HepG2 (cell line): ENCODE data around the gene CD320. TPM values are rescaled to one million over a fixed set of nuclear protein-coding genes. Genes with fewer than 3 reads are reported as not detected.

ENCODE experiments used
- ARNTL ChIP-seq: sonication (generic); formaldehyde crosslinking; IDR thresholded peaks from 2 replicates; pipeline ENCODE4 v1.4.0; 2020; ENCODE audit warnings: mild to moderate bottlenecking, missing genetic modification reagents
- CEBPG ChIP-seq: IDR thresholded peaks from 2 replicates; pipeline ENCODE4 v1.6.1; 2016
- DMAP1 ChIP-seq: IDR thresholded peaks from 2 replicates; pipeline ENCODE4 v1.6.1; 2016
- ESRRA ChIP-seq: sonication (generic); formaldehyde crosslinking; IDR thresholded peaks from 2 replicates; pipeline ENCODE4 v1.5.1; 2020; ENCODE audit warnings: mild to moderate bottlenecking, low read depth, missing genetic modification reagents
- FOSL2 ChIP-seq: sonication (generic); formaldehyde crosslinking; IDR thresholded peaks from 2 replicates; pipeline ENCODE4 v1.4.0; 2020; ENCODE audit warnings: missing genetic modification reagents
- FOXA1 ChIP-seq, 2 experiments: fragments of 450-650 bp in 1 of 2; sonication (generic) in 1 of 2; formaldehyde crosslinking in 1 of 2; IDR thresholded peaks; 2 replicates each; pipeline versions ENCODE4 v1.4.0 to v1.6.1; 2016 to 2020; ENCODE audit warnings: missing genetic modification reagents in 1 of 2
- KMT2A ChIP-seq: sonication (generic); formaldehyde crosslinking; IDR thresholded peaks from 2 replicates; pipeline ENCODE4 v1.4.0; 2020; ENCODE audit warnings: missing genetic modification reagents
- MIXL1 ChIP-seq: IDR thresholded peaks from 2 replicates; pipeline ENCODE4 v1.6.1; 2016
- PPARG ChIP-seq: conservative IDR thresholded peaks from 2 replicates; pipeline ENCODE4 v1.6.1; 2016; ENCODE audit warnings: missing biosample characterization, missing genetic modification reagents
- RAD51 ChIP-seq: fragments of 450-650 bp; IDR thresholded peaks from 2 replicates; pipeline ENCODE4 v1.6.1; 2016; ENCODE audit warnings: borderline replicate concordance
- TCF7L2 ChIP-seq: IDR thresholded peaks from 2 replicates; pipeline ENCODE4 v1.6.1; 2011; ENCODE audit warnings: mild to moderate bottlenecking, low read depth, low read length, moderate library complexity
- TOE1 ChIP-seq: sonication (generic); formaldehyde crosslinking; IDR thresholded peaks from 2 replicates; pipeline ENCODE4 v1.4.0; 2020; ENCODE audit warnings: mild to moderate bottlenecking, missing genetic modification reagents
- ZBTB7A ChIP-seq: sonication (generic); formaldehyde crosslinking; IDR thresholded peaks from 2 replicates; pipeline ENCODE4 v1.8.0; 2022; ENCODE audit warnings: mild to moderate bottlenecking, missing genetic modification reagents
- ZKSCAN1 ChIP-seq: fragments of 150-350 bp; IDR thresholded peaks from 2 replicates; pipeline ENCODE4 v1.6.1; 2014; ENCODE audit warnings: low read length
- ZMAT3 ChIP-seq: sonication (generic); formaldehyde crosslinking; conservative IDR thresholded peaks from 2 replicates; pipeline ENCODE4 v1.7.0; 2021; ENCODE audit warnings: missing genetic modification reagents
- ZNF451 ChIP-seq: sonication (generic); formaldehyde crosslinking; IDR thresholded peaks from 2 replicates; pipeline ENCODE4 v1.5.0; 2020; ENCODE audit warnings: mild to moderate bottlenecking, missing genetic modification reagents
- ZNF629 ChIP-seq: sonication (generic); formaldehyde crosslinking; conservative IDR thresholded peaks from 2 replicates; pipeline ENCODE4 v1.5.0; 2020; ENCODE audit warnings: missing genetic modification reagents
- ZNF703 ChIP-seq: sonication (generic); formaldehyde crosslinking; IDR thresholded peaks from 2 replicates; pipeline ENCODE4 v1.5.1; 2020; ENCODE audit warnings: missing genetic modification reagents, mild to moderate bottlenecking, moderate library complexity, borderline replicate concordance
- ZNF768 ChIP-seq: sonication (generic); formaldehyde crosslinking; IDR thresholded peaks from 2 replicates; pipeline ENCODE4 v1.4.0; 2020; ENCODE audit warnings: missing genetic modification reagents
- ZNF850 ChIP-seq: sonication (generic); formaldehyde crosslinking; conservative IDR thresholded peaks from 2 replicates; pipeline ENCODE4 v1.9.0; 2021; ENCODE audit warnings: mild to moderate bottlenecking, missing genetic modification reagents
- ZSCAN29 ChIP-seq: sonication (generic); formaldehyde crosslinking; conservative IDR thresholded peaks from 2 replicates; pipeline ENCODE4 v1.4.0; 2020; ENCODE audit warnings: mild to moderate bottlenecking, missing genetic modification reagents
- polyA plus RNA-seq, 8 experiments: library from polyadenylated mRNA; depleted of rRNA in 3 of 8; stranded (reverse) in 7 of 8; unstranded in 1 of 8; fragments of >200 nt; fragmentation: Illumina TruSeq in 4 of 8; extraction: Trizol in 4 of 8; gene quantifications; 2 replicates each; pipeline versions ENCODE4 v1.2.1 to v1.2.3, GENCODE V29; 2011 to 2016; ENCODE audit warnings: low read depth in 4 of 8, missing spikeins in 1 of 8, mixed read lengths in 1 of 8; ENCODE audit not compliant: insufficient read depth in 1 of 8
- total RNA-seq, 5 experiments: library from RNA; depleted of rRNA; stranded (reverse); fragments of >200 nt; fragmentation: Illumina TruSeq; extraction: Trizol; gene quantifications; 2 replicates each; pipeline ENCODE4 v1.2.3, GENCODE V29; 2016; ENCODE audit warnings: low read depth in 1 of 5
- TF ChIP-seq, protein P1 (sequence below): sonication (generic); formaldehyde crosslinking; IDR thresholded peaks from 2 replicates; pipeline ENCODE4 v1.5.1; 2020; ENCODE audit warnings: missing genetic modification reagents, mild to moderate bottlenecking, borderline replicate concordance
- TF ChIP-seq, protein P2 (sequence below): sonication (generic); formaldehyde crosslinking; IDR thresholded peaks from 2 replicates; pipeline ENCODE4 v1.4.0; 2020; ENCODE audit warnings: missing genetic modification reagents
- TF ChIP-seq, protein P3 (sequence below): sonication (generic); formaldehyde crosslinking; IDR thresholded peaks from 2 replicates; pipeline ENCODE4 v1.4.0; 2020; ENCODE audit warnings: mild to moderate bottlenecking, missing genetic modification reagents, borderline replicate concordance

Gene CD320
- total and polyA plus RNA-seq, 2 of the 13 experiments (the other 11 are each of a cell fraction or from before 2014, with no cell fraction given): 83.1 to 99.9 TPM

DNA sequence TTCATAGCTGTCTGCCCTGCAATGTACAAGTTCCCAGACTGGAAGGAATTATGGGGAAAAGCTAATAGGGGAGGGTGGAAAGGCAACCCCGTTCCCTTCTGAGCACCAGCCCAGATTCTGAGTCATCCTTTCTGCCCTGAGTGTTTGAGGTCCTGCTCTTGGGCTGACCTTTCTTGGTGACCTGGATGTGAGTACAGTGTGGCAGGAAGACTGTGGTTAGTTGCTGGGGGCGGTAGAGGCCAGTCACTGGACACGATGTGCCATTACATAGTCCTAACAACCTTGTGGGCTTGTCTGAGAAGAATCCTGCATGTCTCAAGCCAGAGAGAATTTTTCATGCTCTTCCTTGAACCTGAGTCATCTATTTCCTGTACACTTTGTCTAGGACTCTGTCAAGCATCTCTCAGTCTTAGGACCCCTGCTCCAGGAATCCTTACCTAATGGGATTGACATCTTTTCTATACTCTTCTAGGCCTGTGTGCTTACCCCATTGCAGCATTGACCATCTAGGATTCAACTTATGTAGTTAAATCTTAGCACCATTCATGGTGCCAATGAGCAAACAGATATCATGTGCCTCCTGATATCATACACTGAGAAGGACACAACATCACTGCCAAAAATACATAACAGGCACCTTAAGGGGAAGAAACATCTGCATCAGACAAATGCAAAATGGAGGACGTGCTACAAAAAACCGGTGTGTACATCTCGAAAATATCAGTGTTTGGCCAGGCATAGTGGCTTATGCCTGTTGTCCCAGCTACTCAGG, 47.7 kb upstream of the CD320 start (continued):
- TF ChIP-seq, protein P1, sequence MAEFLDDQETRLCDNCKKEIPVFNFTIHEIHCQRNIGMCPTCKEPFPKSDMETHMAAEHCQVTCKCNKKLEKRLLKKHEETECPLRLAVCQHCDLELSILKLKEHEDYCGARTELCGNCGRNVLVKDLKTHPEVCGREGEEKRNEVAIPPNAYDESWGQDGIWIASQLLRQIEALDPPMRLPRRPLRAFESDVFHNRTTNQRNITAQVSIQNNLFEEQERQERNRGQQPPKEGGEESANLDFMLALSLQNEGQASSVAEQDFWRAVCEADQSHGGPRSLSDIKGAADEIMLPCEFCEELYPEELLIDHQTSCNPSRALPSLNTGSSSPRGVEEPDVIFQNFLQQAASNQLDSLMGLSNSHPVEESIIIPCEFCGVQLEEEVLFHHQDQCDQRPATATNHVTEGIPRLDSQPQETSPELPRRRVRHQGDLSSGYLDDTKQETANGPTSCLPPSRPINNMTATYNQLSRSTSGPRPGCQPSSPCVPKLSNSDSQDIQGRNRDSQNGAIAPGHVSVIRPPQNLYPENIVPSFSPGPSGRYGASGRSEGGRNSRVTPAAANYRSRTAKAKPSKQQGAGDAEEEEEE (CRISPR knock-in tag): no peak
- TF ChIP-seq, protein P2, sequence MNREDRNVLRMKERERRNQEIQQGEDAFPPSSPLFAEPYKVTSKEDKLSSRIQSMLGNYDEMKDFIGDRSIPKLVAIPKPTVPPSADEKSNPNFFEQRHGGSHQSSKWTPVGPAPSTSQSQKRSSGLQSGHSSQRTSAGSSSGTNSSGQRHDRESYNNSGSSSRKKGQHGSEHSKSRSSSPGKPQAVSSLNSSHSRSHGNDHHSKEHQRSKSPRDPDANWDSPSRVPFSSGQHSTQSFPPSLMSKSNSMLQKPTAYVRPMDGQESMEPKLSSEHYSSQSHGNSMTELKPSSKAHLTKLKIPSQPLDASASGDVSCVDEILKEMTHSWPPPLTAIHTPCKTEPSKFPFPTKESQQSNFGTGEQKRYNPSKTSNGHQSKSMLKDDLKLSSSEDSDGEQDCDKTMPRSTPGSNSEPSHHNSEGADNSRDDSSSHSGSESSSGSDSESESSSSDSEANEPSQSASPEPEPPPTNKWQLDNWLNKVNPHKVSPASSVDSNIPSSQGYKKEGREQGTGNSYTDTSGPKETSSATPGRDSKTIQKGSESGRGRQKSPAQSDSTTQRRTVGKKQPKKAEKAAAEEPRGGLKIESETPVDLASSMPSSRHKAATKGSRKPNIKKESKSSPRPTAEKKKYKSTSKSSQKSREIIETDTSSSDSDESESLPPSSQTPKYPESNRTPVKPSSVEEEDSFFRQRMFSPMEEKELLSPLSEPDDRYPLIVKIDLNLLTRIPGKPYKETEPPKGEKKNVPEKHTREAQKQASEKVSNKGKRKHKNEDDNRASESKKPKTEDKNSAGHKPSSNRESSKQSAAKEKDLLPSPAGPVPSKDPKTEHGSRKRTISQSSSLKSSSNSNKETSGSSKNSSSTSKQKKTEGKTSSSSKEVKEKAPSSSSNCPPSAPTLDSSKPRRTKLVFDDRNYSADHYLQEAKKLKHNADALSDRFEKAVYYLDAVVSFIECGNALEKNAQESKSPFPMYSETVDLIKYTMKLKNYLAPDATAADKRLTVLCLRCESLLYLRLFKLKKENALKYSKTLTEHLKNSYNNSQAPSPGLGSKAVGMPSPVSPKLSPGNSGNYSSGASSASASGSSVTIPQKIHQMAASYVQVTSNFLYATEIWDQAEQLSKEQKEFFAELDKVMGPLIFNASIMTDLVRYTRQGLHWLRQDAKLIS (CRISPR knock-in tag): no peak
- TF ChIP-seq TOE1 (CRISPR knock-in tag) (no peak), FOXA1 (IDR thresholded peaks at IDR 0.05) (no peak), FOXA1 (CRISPR knock-in tag; IDR thresholded peaks at IDR 0.05) (no peak), MIXL1 (peak; percentile 53; the same call in 1 of the 2 replicates), ZNF451 (CRISPR knock-in tag) (no peak), DMAP1 (CRISPR knock-in tag) (no peak; the same call in 1 of the 2 replicates), PPARG (CRISPR knock-in tag) (0 out of 2 replicates have a peak, but pooled peaks have one; percentile 26), ZNF703 (no peak), RAD51 (no peak), CEBPG (CRISPR knock-in tag) (no peak), FOSL2 (CRISPR knock-in tag) (peak; percentile 97), ZNF850 (CRISPR knock-in tag) (no peak), ZMAT3 (no peak), ZNF768 (no peak), ZSCAN29 (CRISPR knock-in tag) (no peak), KMT2A (CRISPR knock-in tag) (no peak), ZNF629 (no peak), ESRRA (peak; percentile 84; the same call in 1 of the 2 replicates), TCF7L2 (no peak), ZKSCAN1 (no peak; the same call in 1 of the 2 replicates), ZBTB7A (CRISPR knock-in tag) (no peak), ARNTL (CRISPR knock-in tag) (no peak)
- TF ChIP-seq, protein P3, sequence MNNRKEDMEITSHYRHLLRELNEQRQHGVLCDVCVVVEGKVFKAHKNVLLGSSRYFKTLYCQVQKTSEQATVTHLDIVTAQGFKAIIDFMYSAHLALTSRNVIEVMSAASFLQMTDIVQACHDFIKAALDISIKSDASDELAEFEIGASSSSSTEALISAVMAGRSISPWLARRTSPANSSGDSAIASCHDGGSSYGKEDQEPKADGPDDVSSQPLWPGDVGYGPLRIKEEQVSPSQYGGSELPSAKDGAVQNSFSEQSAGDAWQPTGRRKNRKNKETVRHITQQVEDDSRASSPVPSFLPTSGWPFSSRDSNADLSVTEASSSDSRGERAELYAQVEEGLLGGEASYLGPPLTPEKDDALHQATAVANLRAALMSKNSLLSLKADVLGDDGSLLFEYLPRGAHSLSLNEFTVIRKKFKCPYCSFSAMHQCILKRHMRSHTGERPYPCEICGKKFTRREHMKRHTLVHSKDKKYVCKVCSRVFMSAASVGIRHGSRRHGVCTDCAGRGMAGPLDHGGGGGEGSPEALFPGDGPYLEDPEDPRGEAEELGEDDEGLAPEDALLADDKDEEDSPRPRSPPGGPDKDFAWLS (CRISPR knock-in tag): no peak
